Karpas-422 (cell line): ENCODE results near the gene RPL12. TPM values are rescaled to one million over a fixed set of nuclear protein-coding genes. Genes with fewer than 3 reads are reported as not detected.

Source experiments
- DNase-seq: peaks from one replicate; pipeline ENCODE4 v3.0.0-alpha.2; 2015
- H2AFZ ChIP-seq: fragments of 200-600 bp; sonication (generic); 2 replicates; pipeline ENCODE4 v1.6.1; 2014; ENCODE audit warnings: antibody characterized with exemption, low read length, mixed read lengths
- H3K27ac ChIP-seq: fragments of 200-600 bp; sonication (generic); 2 replicates; pipeline ENCODE4 v1.5.1; 2014; ENCODE audit warnings: mild to moderate bottlenecking, low read length, moderate library complexity
- H3K27me3 ChIP-seq: fragments of 200-600 bp; sonication (generic); 2 replicates; pipeline ENCODE4 v1.6.1; 2014; ENCODE audit warnings: low read length, mixed read lengths
- H3K36me3 ChIP-seq: fragments of 200-600 bp; sonication (generic); 2 replicates; pipeline ENCODE4 v1.6.1; 2014; ENCODE audit warnings: low read length, mixed read lengths; ENCODE audit not compliant: insufficient read depth
- H3K4me1 ChIP-seq: fragments of 200-600 bp; sonication (generic); 2 replicates; pipeline ENCODE4 v1.6.1; 2014; ENCODE audit warnings: mild to moderate bottlenecking, low read length, mixed read lengths
- H3K4me2 ChIP-seq: fragments of 200-600 bp; sonication (generic); 2 replicates; pipeline ENCODE4 v1.6.1; 2014; ENCODE audit warnings: low read length, low read depth, mild to moderate bottlenecking; ENCODE audit not compliant: poor library complexity, severe bottlenecking
- H3K4me3 ChIP-seq: fragments of 200-600 bp; sonication (generic); 2 replicates; pipeline ENCODE4 v1.5.1; 2014; ENCODE audit warnings: mild to moderate bottlenecking, antibody characterized with exemption, low read length, mixed read lengths
- H3K79me2 ChIP-seq: fragments of 200-600 bp; sonication (generic); 2 replicates; pipeline ENCODE4 v1.6.1; 2014; ENCODE audit warnings: mild to moderate bottlenecking, low read length, mixed read lengths
- H3K9ac ChIP-seq: fragments of 200-600 bp; sonication (generic); 2 replicates; pipeline ENCODE4 v1.6.0; 2014; ENCODE audit warnings: low read length
- H3K9me2 ChIP-seq: fragments of 200-600 bp; sonication (generic), shearing (Covaris generic); replicated peaks from 2 replicates; pipeline ENCODE4 v1.6.0; 2014; ENCODE audit warnings: mild to moderate bottlenecking, low read length, moderate library complexity; ENCODE audit not compliant: insufficient read depth
- H3K9me3 ChIP-seq: fragments of 300-700, 200-600 bp; sonication (generic); 2 replicates; pipeline ENCODE4 v1.6.1; 2014; ENCODE audit warnings: low read length, mixed read lengths
- H4K20me1 ChIP-seq: fragments of 200-600 bp; sonication (generic); 2 replicates; pipeline ENCODE4 v1.6.1; 2014; ENCODE audit warnings: mild to moderate bottlenecking, antibody characterized with exemption, low read length, low read depth; ENCODE audit not compliant: insufficient read depth
- total RNA-seq: library from RNA; depleted of rRNA; stranded (reverse); fragments of >200 nt; shearing (Covaris generic); gene quantifications from 2 replicates; pipeline ENCODE4 v1.2.3, GENCODE V29; 2014; ENCODE audit warnings: low replicate concordance

RPL12 gene
- total RNA-seq, 1 experiment from 2014 or later, result 2,789 TPM

GRCh38 chr9:127493592-127494303, 42.5 kb upstream of the RPL12 start:
- H3K79me2 ChIP-seq, result no peaks in the 10 kb centered on the region
- H3K27ac ChIP-seq, result no peak overlapping the region
- no peaks in the 10 kb centered on the region for H3K9me2 ChIP-seq
- DNase-seq, result no peak
- no peaks in the 10 kb centered on the region for H3K36me3 ChIP-seq
- H2AFZ ChIP-seq, result no peak overlapping the region
- no peaks in the 10 kb centered on the region for H4K20me1 ChIP-seq
- no peaks in the 10 kb centered on the region for H3K27me3 ChIP-seq
- no peaks in the 10 kb centered on the region for H3K4me1 ChIP-seq
- no peak overlapping the region for H3K4me2 ChIP-seq
- H3K9ac ChIP-seq, result no peak overlapping the region
- no peaks in the 10 kb centered on the region for H3K9me3 ChIP-seq
- H3K4me3 ChIP-seq, result no peak overlapping the region

- no peaks in the 10 kb centered on the region for H4K20me1 ChIP-seq
- H3K9me2 ChIP-seq, result no peaks in the 10 kb centered on the region
- H3K4me3 ChIP-seq, result no peak overlapping the region
- no peak overlapping the region for H2AFZ ChIP-seq
- no peak overlapping the region for H3K27ac ChIP-seq
- no peak overlapping the region for H3K4me2 ChIP-seq
- H3K27me3 ChIP-seq, result no peaks in the 10 kb centered on the region
- DNase-seq, result no peak
- H3K36me3 ChIP-seq, result no peaks in the 10 kb centered on the region
- no peak overlapping the region for H3K9ac ChIP-seq
- no peaks in the 10 kb centered on the region for H3K4me1 ChIP-seq
- H3K79me2 ChIP-seq, result no peaks in the 10 kb centered on the region
- H3K9me3 ChIP-seq, result no peaks in the 10 kb centered on the region
Measured at GRCh38 chr9:127492616-127493015, 41.4 kb upstream of the RPL12 start.

GRCh38 chr9:127491516-127491915, 40.3 kb upstream of the RPL12 start:
- Histone ChIP-seq H3K9me3 (no peaks in the 10 kb centered on the region), H4K20me1 (no peaks in the 10 kb centered on the region), H3K4me2 (no peak overlapping the region), H3K4me3 (no peak overlapping the region), H3K9me2 (no peaks in the 10 kb centered on the region), H3K4me1 (no peaks in the 10 kb centered on the region), H3K36me3 (no peaks in the 10 kb centered on the region), H3K9ac (no peak overlapping the region), H3K27me3 (no peaks in the 10 kb centered on the region), H3K27ac (no peak overlapping the region), H2AFZ (no peak overlapping the region), H3K79me2 (no peaks in the 10 kb centered on the region)
- no peak for DNase-seq

GRCh38 chr9:127490535-127491230, 39.5 kb upstream of the RPL12 start:
- Histone ChIP-seq H3K27me3 (no peaks in the 10 kb centered on the region), H3K4me2 (no peak overlapping the region), H3K9me2 (no peaks in the 10 kb centered on the region), H3K9ac (no peak overlapping the region), H3K4me3 (no peak overlapping the region), H3K79me2 (no peaks in the 10 kb centered on the region), H2AFZ (no peak overlapping the region), H3K36me3 (no peaks in the 10 kb centered on the region), H3K27ac (no peak overlapping the region), H3K4me1 (no peaks in the 10 kb centered on the region), H3K9me3 (no peaks in the 10 kb centered on the region), H4K20me1 (no peaks in the 10 kb centered on the region)
- no peak for DNase-seq

- Histone ChIP-seq H4K20me1 (no peaks in the 10 kb centered on the region), H3K9me2 (no peaks in the 10 kb centered on the region), H3K27me3 (no peaks in the 10 kb centered on the region), H3K27ac (no peak overlapping the region), H3K9me3 (no peaks in the 10 kb centered on the region), H3K4me1 (no peaks in the 10 kb centered on the region), H3K4me3 (no peak overlapping the region), H3K79me2 (no peaks in the 10 kb centered on the region), H3K36me3 (no peaks in the 10 kb centered on the region), H3K4me2 (no peak overlapping the region), H3K9ac (no peak overlapping the region), H2AFZ (no peak overlapping the region)
- no peak for DNase-seq
Measured at GRCh38 chr9:127489471-127490115, 38.4 kb upstream of the RPL12 start.

GRCh38 chr9:127488946-127489345, 37.7 kb upstream of the RPL12 start:
- Histone ChIP-seq H3K4me1 (no peaks in the 10 kb centered on the region), H3K9ac (no peak overlapping the region), H3K9me3 (no peaks in the 10 kb centered on the region), H2AFZ (no peak overlapping the region), H3K27ac (no peak overlapping the region), H4K20me1 (no peaks in the 10 kb centered on the region), H3K4me3 (no peak overlapping the region), H3K4me2 (no peak overlapping the region), H3K27me3 (no peaks in the 10 kb centered on the region), H3K79me2 (no peaks in the 10 kb centered on the region), H3K9me2 (no peaks in the 10 kb centered on the region), H3K36me3 (no peaks in the 10 kb centered on the region)
- no peak for DNase-seq

- Histone ChIP-seq H3K9me3 (no peaks in the 10 kb centered on the region), H2AFZ (no peak overlapping the region), H3K4me3 (no peak overlapping the region), H4K20me1 (no peaks in the 10 kb centered on the region), H3K27me3 (no peaks in the 10 kb centered on the region), H3K9ac (no peak overlapping the region), H3K9me2 (no peaks in the 10 kb centered on the region), H3K36me3 (no peaks in the 10 kb centered on the region), H3K79me2 (no peaks in the 10 kb centered on the region), H3K4me2 (no peak overlapping the region), H3K4me1 (no peaks in the 10 kb centered on the region), H3K27ac (no peak overlapping the region)
- DNase-seq, result no peak
Measured at GRCh38 chr9:127485995-127486394, 34.8 kb upstream of the RPL12 start.

DNA sequence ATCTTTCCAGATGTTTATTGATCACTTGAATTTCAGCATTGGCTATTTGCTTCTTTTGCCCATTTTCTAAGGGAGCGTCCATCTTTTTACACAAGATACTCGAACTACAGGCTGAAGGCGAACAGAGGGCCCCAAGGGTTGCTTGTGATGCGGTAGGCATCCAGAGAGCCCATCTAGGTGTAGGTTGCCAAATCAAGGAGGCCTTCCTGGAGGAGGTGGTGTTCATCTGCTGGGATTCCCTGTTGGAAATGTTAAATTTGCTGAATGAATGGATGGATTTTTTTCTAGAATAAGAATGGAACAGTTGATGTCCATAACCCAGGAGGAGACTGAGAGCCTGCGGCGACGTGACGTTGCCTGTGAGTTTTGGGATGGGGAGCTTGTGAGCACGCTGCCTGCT, 31.5 kb upstream of the RPL12 start:
- no peaks in the 10 kb centered on the region for H4K20me1 ChIP-seq
- no peak overlapping the region for H3K27ac ChIP-seq
- H3K9ac ChIP-seq, result no peak overlapping the region
- H2AFZ ChIP-seq, result no peak overlapping the region
- no peak overlapping the region for H3K4me3 ChIP-seq
- no peak for DNase-seq
- H3K36me3 ChIP-seq, result no peaks in the 10 kb centered on the region
- H3K9me3 ChIP-seq, result no peaks in the 10 kb centered on the region
- H3K4me2 ChIP-seq, result no peak overlapping the region
- H3K9me2 ChIP-seq, result no peaks in the 10 kb centered on the region
- no peaks in the 10 kb centered on the region for H3K79me2 ChIP-seq
- no peaks in the 10 kb centered on the region for H3K27me3 ChIP-seq
- H3K4me1 ChIP-seq, result no peaks in the 10 kb centered on the region
